Activated CD8-positive, alpha-beta memory T cell treated with anti-CD3 and anti-CD28 coated beads, Interleukin-2, amount 10 ng/mL, durations not matched to agents 7 days and 5 days (primary cell): ENCODE measurements around the gene AGAP1. TPM values are rescaled to one million over a fixed set of nuclear protein-coding genes. Genes with fewer than 3 reads are reported as not detected.

Experiments used
- ATAC-seq: fragments of 150-1000 bp; cut with Tn5 transposase; one replicate; pipeline ENCODE4 v1.10.0; 2021; ENCODE audit warnings: moderate library complexity
- CTCF ChIA-PET: fragments of 350-600 bp; sonication (Branson Sonifier 250); formaldehyde crosslinking; loops from one replicate; lab custom pipeline; 2021; ENCODE audit warnings: antibody characterized with exemption; lab: Charles Lee
- DNase-seq: peaks from one replicate; pipeline ENCODE4 v3.0.0-alpha.2; 2020
- H3K27ac Mint-ChIP-seq: one replicate; pipeline ENCODE4 v1.8.0; 2021; ENCODE audit warnings: mild to moderate bottlenecking, mixed read lengths
- H3K27me3 Mint-ChIP-seq: one replicate; pipeline ENCODE4 v1.8.0; 2021; ENCODE audit warnings: mixed read lengths
- H3K36me3 Mint-ChIP-seq: one replicate; pipeline ENCODE4 v1.8.0; 2021; ENCODE audit warnings: mild to moderate bottlenecking, mixed read lengths
- H3K4me1 Mint-ChIP-seq: one replicate; pipeline ENCODE4 v1.8.0; 2021; ENCODE audit warnings: mixed read lengths
- H3K4me3 Mint-ChIP-seq: one replicate; pipeline ENCODE4 v1.8.0; 2021; ENCODE audit warnings: mild to moderate bottlenecking, moderate library complexity, mixed read lengths
- H3K9me3 Mint-ChIP-seq: one replicate; pipeline ENCODE4 v1.8.0; 2022; ENCODE audit warnings: low read depth, mixed read lengths
- total RNA-seq, 2 experiments: library from RNA; stranded (reverse); gene quantifications; one replicate each; pipeline ENCODE4 v1.2.3, GENCODE V29; 2021

AGAP1 gene
- total RNA-seq, 2 experiments from 2014 or later: 0.75 to 1.8 TPM

DNA sequence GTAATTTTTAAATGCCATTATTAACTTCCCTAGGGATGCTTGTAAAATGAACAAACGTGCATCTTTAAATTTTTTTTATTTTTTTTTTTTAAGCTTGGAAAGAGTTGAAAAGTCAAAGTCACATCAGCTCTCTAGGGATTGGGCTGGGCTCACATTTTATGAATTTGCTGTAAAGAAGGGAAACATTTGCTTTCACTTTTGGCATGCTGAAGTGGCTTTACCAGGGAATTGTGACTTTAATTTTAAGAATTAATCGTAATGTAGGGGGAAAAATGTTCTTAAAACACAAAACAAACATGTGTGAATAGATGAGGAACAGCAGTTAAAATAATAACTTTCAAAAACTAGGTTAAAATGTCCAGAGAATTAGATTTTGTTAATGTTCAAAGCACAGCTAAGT is 123.0 kb downstream of the AGAP1 start:
- Mint-ChIP-seq H3K4me1 (peaks cover 3% of the 10 kb centered on the region), H3K36me3 (no peaks in the 10 kb centered on the region), H3K27ac (no peak overlapping the region), H3K9me3 (no peaks in the 10 kb centered on the region), H3K4me3 (no peak overlapping the region), H3K27me3 (peaks cover 2% of the 10 kb centered on the region)
- no peak for DNase-seq
- ATAC-seq: no peak
- CTCF ChIA-PET: no interaction called here

DNA sequence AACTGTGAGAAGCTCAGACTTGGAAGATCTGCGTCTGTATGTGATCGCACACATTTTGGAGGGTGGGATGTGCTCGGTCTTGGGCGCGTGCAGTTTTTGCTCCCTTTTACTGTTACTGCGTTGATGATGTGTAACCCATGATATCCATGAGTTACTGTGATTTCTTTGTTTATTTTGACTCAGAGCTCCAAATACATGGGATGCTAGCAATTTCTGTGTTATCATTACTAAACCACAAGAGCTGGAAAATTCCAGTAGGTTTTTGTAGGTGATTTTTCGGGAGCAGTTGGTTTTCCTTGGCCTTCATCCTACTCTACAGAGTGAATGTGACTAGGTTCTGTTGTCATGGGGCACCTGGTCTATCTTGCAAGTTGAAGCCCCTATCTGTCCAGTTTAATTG is 124.2 kb downstream of the AGAP1 start:
- no peaks in the 10 kb centered on the region for H3K9me3 Mint-ChIP-seq
- CTCF ChIA-PET: no interaction called here
- H3K4me3 Mint-ChIP-seq: no peak overlapping the region
- H3K27me3 Mint-ChIP-seq: peaks cover 2% of the 10 kb centered on the region
- ATAC-seq: no peak
- H3K27ac Mint-ChIP-seq: no peak overlapping the region
- no peaks in the 10 kb centered on the region for H3K36me3 Mint-ChIP-seq
- H3K4me1 Mint-ChIP-seq: peaks cover 3% of the 10 kb centered on the region
- DNase-seq: no peak

DNA sequence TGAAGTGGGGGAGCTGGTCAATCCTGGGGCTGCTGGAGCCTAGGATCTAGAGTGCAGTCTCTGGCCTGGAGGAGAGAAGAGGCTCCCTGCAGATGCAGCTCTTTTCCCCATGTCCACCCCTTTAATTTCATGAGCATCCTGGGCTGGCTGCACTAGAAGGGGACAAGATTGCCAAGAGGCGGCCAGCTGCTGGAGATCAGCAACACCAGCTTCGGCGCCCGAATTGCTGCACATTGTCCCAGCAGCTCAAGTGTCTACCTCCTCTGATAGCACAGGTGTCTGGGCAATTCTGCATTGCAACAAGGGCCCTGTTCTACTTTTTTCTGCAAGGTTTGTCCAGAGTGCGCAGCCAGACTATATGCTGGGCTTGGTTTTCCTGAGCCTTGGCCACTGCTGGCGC is 125.7 kb downstream of the AGAP1 start:
- Mint-ChIP-seq H3K27me3 (peaks cover 2% of the 10 kb centered on the region), H3K27ac (no peak overlapping the region), H3K36me3 (no peaks in the 10 kb centered on the region), H3K4me1 (peaks cover 3% of the 10 kb centered on the region), H3K9me3 (no peaks in the 10 kb centered on the region), H3K4me3 (no peak overlapping the region)
- CTCF ChIA-PET: no interaction called here
- no peak for DNase-seq
- no peak for ATAC-seq

DNA sequence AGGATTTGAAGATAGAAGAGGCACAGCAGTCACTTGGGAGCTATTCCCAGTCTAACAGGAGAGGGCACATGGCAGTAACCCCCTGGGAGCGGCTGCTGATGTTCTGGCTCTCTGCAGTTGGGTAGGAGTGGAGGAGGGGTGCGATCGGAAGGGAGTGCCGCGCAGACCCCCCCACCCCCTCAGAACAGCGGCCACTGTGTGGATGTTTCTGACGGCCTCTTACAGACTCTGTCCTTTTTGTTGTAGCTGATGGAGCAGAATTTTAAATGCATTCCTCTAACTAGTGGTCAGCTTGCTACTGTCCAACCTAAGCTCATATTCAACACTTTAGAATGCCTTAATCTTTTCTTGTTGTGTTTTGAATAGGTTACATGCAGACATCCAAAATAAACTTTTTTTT is 127.9 kb downstream of the AGAP1 start:
- H3K36me3 Mint-ChIP-seq: no peaks in the 10 kb centered on the region
- CTCF ChIA-PET: no interaction called here
- DNase-seq (no peak), ATAC-seq (no peak)
- no peaks in the 10 kb centered on the region for H3K27me3 Mint-ChIP-seq
- H3K9me3 Mint-ChIP-seq: no peaks in the 10 kb centered on the region
- no peak overlapping the region for H3K27ac Mint-ChIP-seq
- H3K4me3 Mint-ChIP-seq: no peak overlapping the region
- H3K4me1 Mint-ChIP-seq: no peaks in the 10 kb centered on the region

DNA sequence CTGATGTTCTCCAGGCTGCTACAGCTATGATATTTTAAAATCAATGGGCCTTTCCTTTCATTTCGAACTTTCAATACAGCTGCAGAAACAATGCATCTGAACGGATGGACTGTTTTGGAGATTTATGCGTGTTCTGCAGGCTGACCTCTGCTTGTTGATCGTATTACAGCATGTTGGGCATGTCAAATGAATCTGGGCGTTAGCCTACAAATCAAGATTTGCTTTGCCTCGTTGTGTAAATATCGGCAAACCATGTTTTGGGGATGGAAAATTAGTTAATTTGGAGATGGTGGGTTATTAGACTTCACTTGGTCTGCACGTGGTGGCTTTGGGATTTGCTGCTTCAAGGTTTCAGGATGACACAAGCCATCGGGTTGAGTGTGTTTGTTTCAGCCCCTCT is 129.3 kb downstream of the AGAP1 start:
- Mint-ChIP-seq H3K4me1 (no peaks in the 10 kb centered on the region), H3K27ac (no peak overlapping the region), H3K4me3 (no peak overlapping the region), H3K36me3 (no peaks in the 10 kb centered on the region), H3K27me3 (no peaks in the 10 kb centered on the region), H3K9me3 (no peaks in the 10 kb centered on the region)
- no peak for DNase-seq
- CTCF ChIA-PET: no interaction called here
- ATAC-seq: no peak

DNA sequence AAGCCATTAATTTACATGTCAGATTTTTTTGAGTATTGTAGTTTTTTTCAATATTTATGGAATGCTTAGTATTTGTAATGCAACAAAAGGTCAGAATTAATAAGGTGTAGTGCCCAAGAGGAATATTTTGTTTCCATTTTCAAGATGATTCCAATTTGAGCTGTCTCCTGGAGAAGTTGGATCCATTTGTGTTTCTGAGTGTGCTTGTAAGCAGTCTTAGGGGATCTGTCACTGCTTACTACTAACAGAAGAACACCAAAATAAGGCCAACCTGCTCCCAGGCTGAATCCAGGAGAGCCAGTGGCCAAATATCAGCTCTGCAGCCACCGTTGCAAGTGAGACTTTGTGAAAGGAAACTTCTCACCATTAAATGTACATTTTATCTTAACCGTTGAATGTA is 129.9 kb downstream of the AGAP1 start:
- CTCF ChIA-PET: no interaction called here
- no peaks in the 10 kb centered on the region for H3K4me1 Mint-ChIP-seq
- no peaks in the 10 kb centered on the region for H3K9me3 Mint-ChIP-seq
- no peak overlapping the region for H3K4me3 Mint-ChIP-seq
- no peaks in the 10 kb centered on the region for H3K27me3 Mint-ChIP-seq
- H3K27ac Mint-ChIP-seq: no peak overlapping the region
- H3K36me3 Mint-ChIP-seq: no peaks in the 10 kb centered on the region
- DNase-seq (no peak), ATAC-seq (no peak)

DNA sequence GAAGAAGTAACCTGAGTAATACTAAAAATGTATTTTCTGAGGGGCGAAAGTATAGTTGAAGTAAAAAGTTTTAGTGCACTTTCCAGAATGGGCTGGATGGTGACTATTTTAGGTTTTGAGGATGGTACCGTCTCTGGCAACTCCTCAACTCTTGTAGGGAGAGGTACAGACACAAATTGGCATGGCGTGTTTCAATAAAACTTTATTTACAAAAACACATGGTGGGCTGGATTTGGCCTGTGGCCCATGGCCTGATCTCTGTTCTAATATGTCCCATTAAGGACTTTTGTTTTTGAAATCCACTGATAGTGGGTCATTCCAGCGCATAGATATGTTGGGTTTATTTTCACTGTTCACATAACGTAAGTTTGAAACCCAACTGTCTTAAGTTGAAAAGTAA is 132.8 kb downstream of the AGAP1 start:
- no peak overlapping the region for H3K27ac Mint-ChIP-seq
- H3K9me3 Mint-ChIP-seq: no peaks in the 10 kb centered on the region
- no peaks in the 10 kb centered on the region for H3K4me1 Mint-ChIP-seq
- no peak overlapping the region for H3K4me3 Mint-ChIP-seq
- H3K27me3 Mint-ChIP-seq: no peaks in the 10 kb centered on the region
- ATAC-seq: no peak
- CTCF ChIA-PET: no interaction called here
- DNase-seq: no peak
- H3K36me3 Mint-ChIP-seq: no peaks in the 10 kb centered on the region

DNA sequence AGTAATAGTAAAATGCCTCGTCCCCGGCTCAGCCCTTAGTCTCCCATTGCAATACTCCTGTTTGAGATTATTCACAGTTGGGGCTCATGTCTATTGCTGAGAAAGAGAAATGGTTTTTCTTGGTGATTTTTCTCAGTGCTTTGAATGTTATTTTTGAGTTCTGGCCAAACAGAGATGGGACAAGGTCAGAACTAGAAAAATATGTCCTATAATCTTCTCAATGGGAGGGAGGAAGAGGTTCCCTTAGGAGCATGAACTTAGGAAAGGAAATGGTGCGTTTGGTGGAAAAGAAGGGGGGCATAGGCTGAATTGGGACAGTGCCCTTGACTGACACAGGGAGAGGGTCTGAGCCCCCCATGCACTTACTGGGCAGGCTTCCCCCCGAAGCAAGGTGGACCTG is 133.8 kb downstream of the AGAP1 start:
- Mint-ChIP-seq H3K27ac (no peak overlapping the region), H3K4me3 (no peak overlapping the region), H3K9me3 (no peaks in the 10 kb centered on the region), H3K4me1 (no peaks in the 10 kb centered on the region), H3K36me3 (no peaks in the 10 kb centered on the region), H3K27me3 (no peaks in the 10 kb centered on the region)
- ATAC-seq: no peak
- CTCF ChIA-PET: no interaction called here
- DNase-seq: no peak

DNA sequence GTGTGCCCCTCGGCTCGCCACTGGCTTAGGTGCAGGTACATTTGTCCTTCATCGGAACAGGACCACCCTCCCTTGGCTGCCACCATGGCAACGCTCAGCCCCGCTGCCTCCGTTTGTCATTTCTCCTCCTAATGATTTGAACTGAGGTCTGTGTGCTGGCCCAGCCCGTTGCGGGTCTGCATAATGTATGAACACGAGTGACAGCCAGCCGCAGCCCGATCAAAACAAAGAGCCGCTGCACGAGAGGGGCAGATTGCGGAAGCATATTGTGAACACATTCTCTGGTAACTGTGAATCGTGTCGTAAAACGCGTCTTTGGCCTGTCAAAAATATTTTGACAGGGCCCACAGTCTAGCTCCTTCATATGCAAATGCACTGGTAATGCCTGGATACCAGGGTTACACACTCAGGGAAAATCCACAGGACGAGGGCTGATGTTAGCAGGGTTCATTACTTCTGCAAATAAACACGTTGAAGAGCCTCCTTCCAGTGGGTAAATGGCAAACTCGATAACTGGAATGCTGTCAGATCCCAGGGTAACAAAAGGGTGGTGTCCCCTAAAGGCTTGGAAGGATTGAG is 137.0 kb downstream of the AGAP1 start:
- CTCF ChIA-PET: no interaction called here
- DNase-seq: no peak
- no peak overlapping the region for H3K4me3 Mint-ChIP-seq

DNA sequence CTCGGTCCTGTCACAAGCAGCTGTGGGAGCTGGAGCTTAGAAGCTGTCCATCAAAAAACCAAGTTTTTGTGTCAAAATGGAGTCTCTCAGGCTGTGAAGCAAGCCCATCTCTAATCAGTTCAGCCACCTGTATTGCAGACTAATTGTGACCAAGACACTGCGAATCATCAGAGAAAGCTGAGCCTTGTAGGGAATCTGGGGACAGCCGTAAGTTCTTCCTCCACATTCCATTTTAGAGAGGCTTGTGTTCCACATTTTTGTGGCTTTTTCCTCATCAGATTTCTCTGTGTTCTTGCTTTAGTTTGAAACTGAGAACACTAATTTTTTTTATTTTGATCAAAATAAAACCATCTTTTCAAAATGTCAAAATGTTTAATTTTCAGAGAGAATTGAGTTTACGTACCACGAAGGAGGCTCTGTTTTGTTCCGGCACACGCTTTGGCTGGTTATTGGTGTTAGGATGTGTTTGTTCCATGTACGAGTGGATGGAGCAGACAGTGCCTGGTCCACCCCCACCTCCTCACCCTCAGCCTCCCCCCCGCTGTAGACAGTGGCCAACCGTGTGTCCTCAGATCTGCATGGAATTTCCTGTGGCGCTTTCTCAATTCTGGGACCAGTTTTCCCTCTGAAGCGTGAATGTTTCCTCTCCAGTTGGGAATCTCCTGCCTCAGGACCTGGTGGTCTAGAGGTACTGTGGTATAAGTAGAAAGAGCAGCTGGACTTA is 140.8 kb downstream of the AGAP1 start:
- DNase-seq (no peak), ATAC-seq (no peak)
- CTCF ChIA-PET: no interaction called here
- Mint-ChIP-seq H3K36me3 (no peaks in the 10 kb centered on the region), H3K4me3 (no peak overlapping the region), H3K9me3 (no peaks in the 10 kb centered on the region), H3K27me3 (no peaks in the 10 kb centered on the region), H3K27ac (no peak overlapping the region), H3K4me1 (no peaks in the 10 kb centered on the region)

More for the DNA sequence above, 137.0 kb downstream of the AGAP1 start:
- no peaks in the 10 kb centered on the region for H3K9me3 Mint-ChIP-seq
- H3K36me3 Mint-ChIP-seq: no peaks in the 10 kb centered on the region
- H3K27ac Mint-ChIP-seq: no peak overlapping the region
- no peaks in the 10 kb centered on the region for H3K27me3 Mint-ChIP-seq
- no peak for ATAC-seq
- H3K4me1 Mint-ChIP-seq: no peaks in the 10 kb centered on the region

DNA sequence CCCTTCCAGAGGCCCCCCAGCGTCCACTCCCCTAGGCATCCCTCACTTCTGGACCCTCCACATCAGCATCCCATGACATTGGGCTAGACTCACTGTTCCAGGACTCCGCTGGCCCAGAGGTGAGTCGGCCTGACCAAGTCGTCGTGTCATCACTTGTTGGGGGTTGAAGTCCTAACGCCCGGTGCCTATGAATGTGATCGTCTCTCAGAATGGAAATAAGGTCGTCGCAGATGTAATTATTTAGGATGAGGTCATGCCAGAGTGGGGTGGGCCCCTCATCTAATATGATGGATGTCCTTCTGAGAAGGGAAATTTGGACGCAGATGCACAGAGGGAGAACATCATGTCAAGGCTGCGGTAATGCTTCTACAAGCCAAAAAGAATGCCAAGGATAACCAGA is 142.7 kb downstream of the AGAP1 start:
- DNase-seq (no peak), ATAC-seq (no peak)
- Mint-ChIP-seq H3K27me3 (peaks cover 12% of the 10 kb centered on the region), H3K27ac (no peak overlapping the region), H3K9me3 (no peaks in the 10 kb centered on the region), H3K4me3 (no peak overlapping the region), H3K36me3 (no peaks in the 10 kb centered on the region), H3K4me1 (no peaks in the 10 kb centered on the region)
- CTCF ChIA-PET: no interaction called here

DNA sequence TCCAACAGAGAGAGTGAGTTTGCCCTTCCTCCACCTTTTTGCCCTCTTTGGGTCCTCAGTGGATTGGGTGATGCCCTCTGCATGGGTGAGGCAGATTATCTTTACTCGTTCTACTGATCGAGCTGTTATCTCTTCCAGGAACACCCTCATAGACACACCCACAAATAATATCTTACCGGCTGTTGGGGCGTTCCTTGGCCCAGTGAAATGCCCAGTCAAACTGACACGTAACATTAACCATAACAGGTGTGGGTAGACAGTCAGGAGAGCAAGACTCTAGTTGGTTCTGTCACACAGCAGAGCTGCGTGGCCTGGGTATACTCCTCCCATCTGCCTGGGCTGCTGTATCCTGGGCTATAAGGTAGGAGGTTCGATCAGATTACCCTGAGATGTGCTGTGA is 144.1 kb downstream of the AGAP1 start:
- Mint-ChIP-seq H3K27ac (no peak overlapping the region), H3K36me3 (no peaks in the 10 kb centered on the region)

DNA sequence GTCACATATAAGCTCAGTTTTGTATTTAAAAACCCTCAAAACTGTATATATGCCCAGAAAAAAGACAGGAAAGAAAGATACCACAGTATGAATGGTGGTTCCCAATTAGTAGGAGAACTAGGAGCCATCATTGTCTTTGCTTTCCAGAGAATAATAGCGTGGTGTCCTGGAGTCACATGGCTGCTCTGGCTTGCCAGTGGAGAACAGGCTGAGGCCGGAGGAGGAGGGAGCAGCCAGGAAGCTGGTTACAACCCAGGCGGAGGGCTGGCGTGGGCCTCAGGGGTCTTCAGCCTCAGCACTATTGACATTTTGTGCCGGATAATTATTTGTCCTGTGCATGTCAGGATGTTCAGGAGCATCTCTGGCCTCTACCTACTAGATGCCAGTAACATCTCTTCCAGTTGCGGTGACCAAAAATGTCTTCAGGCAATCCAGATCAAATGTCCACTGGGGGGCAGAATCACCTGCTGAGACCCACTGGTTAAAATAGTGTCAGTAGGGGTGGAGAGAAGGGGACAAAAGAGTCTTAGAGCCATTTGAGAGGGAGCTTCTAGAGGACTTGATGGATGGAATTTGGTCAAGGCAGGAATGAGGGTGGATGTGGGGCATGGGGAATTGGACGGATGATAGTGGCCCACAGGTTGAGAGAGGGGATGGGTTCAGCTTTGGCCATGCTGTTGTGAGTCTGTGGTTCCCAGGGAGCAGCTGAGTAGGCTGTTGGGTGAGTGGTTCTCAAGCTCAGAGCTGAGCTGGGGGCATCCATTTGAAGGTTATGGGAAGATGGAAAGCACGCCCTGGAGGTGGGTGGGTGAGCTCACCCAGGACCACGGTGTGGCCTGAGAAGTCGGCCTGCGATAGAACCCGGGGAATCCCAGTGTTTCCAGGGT is 144.9 kb downstream of the AGAP1 start:
- H3K9me3 Mint-ChIP-seq: no peaks in the 10 kb centered on the region
- no peak for ATAC-seq
- no peak overlapping the region for H3K27ac Mint-ChIP-seq
- H3K4me1 Mint-ChIP-seq: no peaks in the 10 kb centered on the region
- CTCF ChIA-PET: no interaction called here
- no peak for DNase-seq
- no peaks in the 10 kb centered on the region for H3K36me3 Mint-ChIP-seq
- no peak overlapping the region for H3K4me3 Mint-ChIP-seq
- peaks cover 15% of the 10 kb centered on the region for H3K27me3 Mint-ChIP-seq

More for the DNA sequence above, 144.1 kb downstream of the AGAP1 start:
- no peak for DNase-seq
- ATAC-seq: no peak
- CTCF ChIA-PET: no interaction called here
- Mint-ChIP-seq H3K27me3 (peaks cover 15% of the 10 kb centered on the region), H3K4me3 (no peak overlapping the region), H3K9me3 (no peaks in the 10 kb centered on the region), H3K4me1 (no peaks in the 10 kb centered on the region)

DNA sequence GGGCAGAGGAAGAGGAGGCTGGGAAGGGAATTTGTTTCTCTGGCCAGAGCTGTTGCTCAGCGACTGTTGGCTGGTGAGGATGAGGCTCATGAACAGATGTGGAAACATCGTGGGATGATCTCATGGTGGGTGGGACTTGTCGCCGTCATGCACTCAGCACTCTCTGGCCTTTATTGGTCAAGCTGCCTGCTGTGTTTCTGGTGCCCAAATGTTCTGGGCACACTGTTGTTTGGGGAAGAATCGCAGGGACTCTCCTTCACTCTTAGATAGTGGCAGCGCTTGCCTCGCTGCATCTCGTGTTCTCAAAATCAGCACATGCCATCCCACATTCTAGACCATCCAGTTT is 145.6 kb downstream of the AGAP1 start:
- ATAC-seq (no peak), DNase-seq (no peak)
- H3K36me3 Mint-ChIP-seq: no peaks in the 10 kb centered on the region
- H3K4me1 Mint-ChIP-seq: no peaks in the 10 kb centered on the region
- no peak overlapping the region for H3K4me3 Mint-ChIP-seq
- peaks cover 15% of the 10 kb centered on the region for H3K27me3 Mint-ChIP-seq
- H3K9me3 Mint-ChIP-seq: no peaks in the 10 kb centered on the region
- CTCF ChIA-PET: no interaction called here
- no peak overlapping the region for H3K27ac Mint-ChIP-seq
